NCI-H1105 (cell line): ENCODE data around the gene CTNNB1.

Experiments used
- DNase-seq: peaks from one replicate; lab custom pipeline; 2025; lab: John Stamatoyannopoulos, UW

CTNNB1 gene

GRCh38 chr3:41220906-41221677 is 21.8 kb downstream of the CTNNB1 start:
- no peak for DNase-seq

- no peak for DNase-seq
Observed at GRCh38 chr3:41222012-41222411, 22.7 kb downstream of the CTNNB1 start.

GRCh38 chr3:41222501-41222900 is 23.2 kb downstream of the CTNNB1 start:
- DNase-seq: no peak

GRCh38 chr3:41223078-41223477 is 23.8 kb downstream of the CTNNB1 start:
- no peak for DNase-seq

GRCh38 chr3:41223691-41224090 is 24.4 kb downstream of the CTNNB1 start:
- DNase-seq: no peak

GRCh38 chr3:41224120-41224806 is 25.0 kb downstream of the CTNNB1 start:
- no peak for DNase-seq

- DNase-seq: no peak
Observed at GRCh38 chr3:41234823-41235721, 35.8 kb downstream of the CTNNB1 start.

- no peak for DNase-seq
Observed at GRCh38 chr3:41236228-41236627, 36.9 kb downstream of the CTNNB1 start.

- DNase-seq: no peak
Observed at GRCh38 chr3:41237907-41238306, 38.6 kb downstream of the CTNNB1 start.

- DNase-seq: no peak
Observed at GRCh38 chr3:41239587-41239986, 40.3 kb downstream of the CTNNB1 start.

- DNase-seq: no peak
Observed at GRCh38 chr3:41241161-41241560, 41.9 kb downstream of the CTNNB1 start.

- DNase-seq: no peak
Observed at GRCh38 chr3:41241800-41242571, 42.7 kb downstream of the CTNNB1 start.

GRCh38 chr3:41243183-41243582 is 43.9 kb downstream of the CTNNB1 start:
- DNase-seq: no peak

- DNase-seq: no peak
Observed at GRCh38 chr3:41244620-41245336, 45.5 kb downstream of the CTNNB1 start.

GRCh38 chr3:41247055-41248004 is 48.0 kb downstream of the CTNNB1 start:
- DNase-seq: no peak

- no peak for DNase-seq
Observed at GRCh38 chr3:41248525-41248924, 49.2 kb downstream of the CTNNB1 start.

- DNase-seq: no peak
Observed at GRCh38 chr3:41249318-41249717, 50.0 kb downstream of the CTNNB1 start.

GRCh38 chr3:41250825-41251224 is 51.5 kb downstream of the CTNNB1 start:
- DNase-seq: no peak

- DNase-seq: no peak
Observed at GRCh38 chr3:41251593-41251992, 52.3 kb downstream of the CTNNB1 start.

GRCh38 chr3:41258239-41258800 is 59.0 kb downstream of the CTNNB1 start:
- no peak for DNase-seq
